Measurements from ENCODE around the gene PROX2. TPM values are rescaled to one million over a fixed set of nuclear protein-coding genes. Genes with fewer than 3 reads are reported as not detected.

Gene PROX2
- total RNA-seq, 1 experiment from 2014 or later, result not detected

DNA sequence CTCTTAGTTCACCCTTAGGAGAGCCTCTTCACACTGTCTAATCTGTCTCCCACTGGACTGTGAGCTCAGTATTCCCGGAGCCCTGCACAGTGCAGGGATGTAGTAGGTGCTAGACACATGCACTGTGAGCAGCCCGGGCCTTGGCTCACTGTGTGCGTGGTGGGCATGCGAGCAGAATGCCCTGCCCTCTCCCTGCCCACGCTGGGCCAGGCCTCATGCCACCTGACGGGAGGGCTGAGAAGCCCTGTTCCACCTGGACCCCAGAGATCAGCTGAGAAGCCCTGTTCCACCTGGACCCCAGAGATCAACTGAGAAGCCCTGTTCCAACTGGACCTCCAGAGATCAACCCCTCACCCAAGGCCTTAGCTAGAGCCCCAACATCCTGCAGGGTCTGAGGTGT lies 36.2 kb upstream of the PROX2 start:
- no peaks in the 10 kb centered on the region for H3K9me3 Mint-ChIP-seq (ENCODE audit: low read depth, unreplicated experiment)
- H3K4me3 Mint-ChIP-seq (ENCODE audit: low read depth, unreplicated experiment), result peak overlapping the region; percentile 55
- peaks cover 5% of the 10 kb centered on the region for H3K36me3 Mint-ChIP-seq (ENCODE audit: insufficient read depth, unreplicated experiment)
- TF ChIP-seq, protein P1, sequence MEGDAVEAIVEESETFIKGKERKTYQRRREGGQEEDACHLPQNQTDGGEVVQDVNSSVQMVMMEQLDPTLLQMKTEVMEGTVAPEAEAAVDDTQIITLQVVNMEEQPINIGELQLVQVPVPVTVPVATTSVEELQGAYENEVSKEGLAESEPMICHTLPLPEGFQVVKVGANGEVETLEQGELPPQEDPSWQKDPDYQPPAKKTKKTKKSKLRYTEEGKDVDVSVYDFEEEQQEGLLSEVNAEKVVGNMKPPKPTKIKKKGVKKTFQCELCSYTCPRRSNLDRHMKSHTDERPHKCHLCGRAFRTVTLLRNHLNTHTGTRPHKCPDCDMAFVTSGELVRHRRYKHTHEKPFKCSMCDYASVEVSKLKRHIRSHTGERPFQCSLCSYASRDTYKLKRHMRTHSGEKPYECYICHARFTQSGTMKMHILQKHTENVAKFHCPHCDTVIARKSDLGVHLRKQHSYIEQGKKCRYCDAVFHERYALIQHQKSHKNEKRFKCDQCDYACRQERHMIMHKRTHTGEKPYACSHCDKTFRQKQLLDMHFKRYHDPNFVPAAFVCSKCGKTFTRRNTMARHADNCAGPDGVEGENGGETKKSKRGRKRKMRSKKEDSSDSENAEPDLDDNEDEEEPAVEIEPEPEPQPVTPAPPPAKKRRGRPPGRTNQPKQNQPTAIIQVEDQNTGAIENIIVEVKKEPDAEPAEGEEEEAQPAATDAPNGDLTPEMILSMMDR (IDR thresholded peaks at IDR 0.05; ENCODE audit: unreplicated experiment), result no peak
- intact Hi-C loops (cut with micrococcal nuclease; ENCODE audit: unreplicated experiment), result no loop called here
- CTCF ChIA-PET, result interaction anchor here (0.7 to 1.5 kb wide), 4 partner anchors 11 to 785 kb away, joined by 3 to 5 read pairs (median 3); partner anchors contain the start of gene RPS6KL1
- no peaks in the 10 kb centered on the region for H3K27me3 Mint-ChIP-seq (ENCODE audit: unreplicated experiment)
- peaks cover 14% of the 10 kb centered on the region for H3K4me1 Mint-ChIP-seq (ENCODE audit: low read depth, unreplicated experiment)
- no TSS peak for BruUV-seq (replicated peaks)
- no peak for DNase-seq
- no peak overlapping the region for H3K27ac Mint-ChIP-seq (ENCODE audit: unreplicated experiment)

DNA sequence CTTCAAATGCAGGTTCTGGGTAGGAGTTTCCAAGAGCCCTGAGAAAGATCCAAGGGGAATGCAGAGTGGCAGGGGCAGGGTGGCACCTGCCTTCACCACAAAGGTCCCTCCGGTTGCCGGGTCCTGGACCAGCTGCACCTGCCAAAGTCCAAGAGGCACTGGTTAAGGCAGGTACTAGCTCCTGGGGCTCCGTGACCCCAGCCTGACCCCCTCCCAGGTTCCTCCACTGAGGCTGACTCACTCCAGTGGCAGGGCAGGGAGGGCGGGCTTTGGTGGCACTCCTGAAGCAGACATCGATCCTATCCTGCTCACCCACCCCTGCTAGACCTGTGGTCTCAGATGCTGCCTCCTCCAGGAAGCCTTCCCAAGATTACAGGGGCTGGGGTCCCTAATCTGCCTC lies 35.8 kb upstream of the PROX2 start:
- Mint-ChIP-seq H3K27ac (ENCODE audit: unreplicated experiment) (no peak overlapping the region), H3K9me3 (ENCODE audit: low read depth, unreplicated experiment) (no peaks in the 10 kb centered on the region), H3K36me3 (ENCODE audit: insufficient read depth, unreplicated experiment) (peaks cover 5% of the 10 kb centered on the region), H3K4me1 (ENCODE audit: low read depth, unreplicated experiment) (peaks cover 14% of the 10 kb centered on the region), H3K4me3 (ENCODE audit: low read depth, unreplicated experiment) (peak overlapping the region; percentile 55), H3K27me3 (ENCODE audit: unreplicated experiment) (no peaks in the 10 kb centered on the region)
- peak; percentile 64 for DNase-seq
- intact Hi-C loops (cut with micrococcal nuclease; ENCODE audit: unreplicated experiment), result no loop called here
- TF ChIP-seq, protein P1 (IDR thresholded peaks at IDR 0.05; ENCODE audit: unreplicated experiment), result no peak
- CTCF ChIA-PET, result interaction anchor here (0.7 to 1.5 kb wide), 5 partner anchors 12 to 785 kb away, joined by 3 to 5 read pairs (median 3); partner anchors contain the start of gene RPS6KL1
- BruUV-seq (replicated peaks), result no TSS peak

DNA sequence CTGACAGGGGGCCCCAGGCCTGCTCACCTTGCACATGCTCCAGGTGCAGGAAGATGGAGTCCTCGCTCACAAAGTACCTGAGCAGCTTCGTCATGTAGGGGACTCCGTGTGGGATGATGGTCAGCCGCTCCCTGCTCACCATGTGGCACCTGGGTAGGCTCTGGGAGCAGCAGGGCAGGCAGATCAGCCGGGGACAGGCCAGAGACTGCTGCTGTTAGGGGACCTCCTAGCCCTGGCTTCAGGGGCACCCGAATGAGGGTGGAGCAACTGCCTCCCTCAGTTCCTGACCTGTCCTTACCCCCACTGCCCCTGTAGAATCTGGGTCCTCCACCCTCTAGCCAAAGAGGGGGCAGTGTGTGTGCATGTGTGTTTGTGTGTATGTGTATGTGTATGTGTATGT lies 35.3 kb upstream of the PROX2 start:
- intact Hi-C loops (cut with micrococcal nuclease; ENCODE audit: unreplicated experiment), result no loop called here
- CTCF ChIA-PET, result interaction anchor here (0.7 to 1.5 kb wide), 5 partner anchors 12 to 786 kb away, joined by 3 to 5 read pairs (median 3); partner anchors contain the start of gene RPS6KL1
- no peaks in the 10 kb centered on the region for H3K27me3 Mint-ChIP-seq (ENCODE audit: unreplicated experiment)
- no peak for DNase-seq
- BruUV-seq (replicated peaks), result no TSS peak
- no peak overlapping the region for H3K4me3 Mint-ChIP-seq (ENCODE audit: low read depth, unreplicated experiment)
- H3K4me1 Mint-ChIP-seq (ENCODE audit: low read depth, unreplicated experiment), result peaks cover 14% of the 10 kb centered on the region
- TF ChIP-seq, protein P1 (IDR thresholded peaks at IDR 0.05; ENCODE audit: unreplicated experiment), result no peak
- no peak overlapping the region for H3K27ac Mint-ChIP-seq (ENCODE audit: unreplicated experiment)
- H3K36me3 Mint-ChIP-seq (ENCODE audit: insufficient read depth, unreplicated experiment), result peaks cover 5% of the 10 kb centered on the region
- no peaks in the 10 kb centered on the region for H3K9me3 Mint-ChIP-seq (ENCODE audit: low read depth, unreplicated experiment)

DNA sequence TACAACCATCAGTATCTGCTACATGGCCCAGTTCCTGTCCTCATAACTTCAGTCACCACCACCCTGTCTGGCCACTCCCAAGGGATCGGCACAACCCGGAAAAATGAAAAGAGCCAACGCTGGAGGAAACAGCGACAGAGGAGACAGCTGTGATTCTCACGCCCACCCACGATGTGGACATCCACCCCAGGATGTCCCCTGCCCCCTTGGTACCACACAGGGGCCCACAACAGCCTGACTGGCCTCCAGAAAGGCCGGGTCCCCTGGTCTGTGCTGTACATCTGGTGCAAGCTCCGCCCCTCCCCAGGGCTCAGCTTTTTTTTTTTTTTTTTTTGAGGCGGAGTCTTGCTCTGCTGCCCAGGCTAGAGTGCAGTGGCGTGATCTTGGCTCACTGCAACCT lies 34.6 kb upstream of the PROX2 start:
- TF ChIP-seq, protein P1 (IDR thresholded peaks at IDR 0.05; ENCODE audit: unreplicated experiment), result no peak
- Mint-ChIP-seq H3K36me3 (ENCODE audit: insufficient read depth, unreplicated experiment) (peaks cover 8% of the 10 kb centered on the region), H3K4me1 (ENCODE audit: low read depth, unreplicated experiment) (peaks cover 14% of the 10 kb centered on the region), H3K27ac (ENCODE audit: unreplicated experiment) (no peak overlapping the region), H3K4me3 (ENCODE audit: low read depth, unreplicated experiment) (no peak overlapping the region), H3K27me3 (ENCODE audit: unreplicated experiment) (no peaks in the 10 kb centered on the region), H3K9me3 (ENCODE audit: low read depth, unreplicated experiment) (no peaks in the 10 kb centered on the region)
- no TSS peak for BruUV-seq (replicated peaks)
- DNase-seq, result no peak
- CTCF ChIA-PET, result no interaction called here
- intact Hi-C loops (cut with micrococcal nuclease; ENCODE audit: unreplicated experiment), result no loop called here

Measured in Calu3 (cell line).